H9 (cell line): Measurements from ENCODE around the gene TMTC2. TPM values are rescaled to one million over a fixed set of nuclear protein-coding genes. Genes with fewer than 3 reads are reported as not detected.

Experiments
- DNase-seq: peaks from one replicate; pipeline ENCODE4 v3.0.0-alpha.2; 2017
- H2AFZ ChIP-seq: one replicate; pipeline ENCODE4 v1.6.1; 2013; ENCODE audit warnings: mild to moderate bottlenecking, low read length, control low read depth, moderate library complexity
- H2AK5ac ChIP-seq: 2 replicates; pipeline ENCODE4 v1.6.1; 2013; ENCODE audit warnings: low read length, control low read depth, mixed read lengths; ENCODE audit not compliant: insufficient read length
- H2BK120ac ChIP-seq: one replicate; pipeline ENCODE4 v1.6.1; 2013; ENCODE audit warnings: low read depth, mild to moderate bottlenecking, low read length, control low read depth, inconsistent platforms; ENCODE audit not compliant: poor library complexity, severe bottlenecking
- H2BK12ac ChIP-seq: 2 replicates; pipeline ENCODE4 v1.6.1; 2013; ENCODE audit warnings: low read length, control low read depth, mixed read lengths, low read depth; ENCODE audit not compliant: insufficient read length
- H2BK15ac ChIP-seq: 2 replicates; pipeline ENCODE4 v1.6.1; 2013; ENCODE audit warnings: low read depth, low read length, control low read depth
- H2BK20ac ChIP-seq: one replicate; pipeline ENCODE4 v1.6.1; 2013; ENCODE audit warnings: low read depth, mild to moderate bottlenecking, low read length, control low read depth, inconsistent platforms; ENCODE audit not compliant: poor library complexity, severe bottlenecking
- H2BK5ac ChIP-seq: 2 replicates; pipeline ENCODE4 v1.6.1; 2013; ENCODE audit warnings: low read length, control low read depth, mixed read lengths; ENCODE audit not compliant: insufficient read length
- H3K14ac ChIP-seq: 2 replicates; pipeline ENCODE4 v1.6.1; 2013; ENCODE audit warnings: low read length, control low read depth; ENCODE audit not compliant: insufficient read depth
- H3K18ac ChIP-seq: 2 replicates; pipeline ENCODE4 v1.6.1; 2013; ENCODE audit warnings: low read depth, mild to moderate bottlenecking, mixed read lengths, low read length, control low read depth; ENCODE audit not compliant: insufficient read length
- H3K23ac ChIP-seq: 2 replicates; pipeline ENCODE4 v1.6.1; 2013; ENCODE audit warnings: low read length, control low read depth, mixed read lengths, low read depth; ENCODE audit not compliant: insufficient read length
- H3K23me2 ChIP-seq: 2 replicates; pipeline ENCODE4 v1.6.1; 2013; ENCODE audit warnings: low read depth, mild to moderate bottlenecking, mixed read lengths, low read length, control low read depth; ENCODE audit not compliant: insufficient read length, poor library complexity, severe bottlenecking
- H3K27ac ChIP-seq: 2 replicates; pipeline ENCODE4 v1.5.1; 2013; ENCODE audit warnings: low read length, control low read depth, mixed read lengths, low read depth; ENCODE audit not compliant: insufficient read length
- H3K27me3 ChIP-seq: 2 replicates; pipeline ENCODE4 v1.6.1; 2013; ENCODE audit warnings: low read length, control low read depth, inconsistent platforms; ENCODE audit not compliant: insufficient read depth
- H3K4ac ChIP-seq: 2 replicates; pipeline ENCODE4 v1.6.1; 2013; ENCODE audit warnings: low read depth, mild to moderate bottlenecking, control low read depth, inconsistent platforms, low read length, moderate library complexity
- H3K4me1 ChIP-seq: 2 replicates; pipeline ENCODE4 v1.6.1; 2013; ENCODE audit warnings: low read length, control low read depth, inconsistent platforms; ENCODE audit not compliant: insufficient read depth
- H3K4me2 ChIP-seq: 2 replicates; pipeline ENCODE4 v1.6.1; 2013; ENCODE audit warnings: low read length, control low read depth, mixed read lengths; ENCODE audit not compliant: insufficient read length, insufficient read depth
- H3K56ac ChIP-seq: 2 replicates; pipeline ENCODE4 v1.6.1; 2013; ENCODE audit warnings: low read depth, mild to moderate bottlenecking, mixed read lengths, low read length, control low read depth; ENCODE audit not compliant: insufficient read length
- H3K79me1 ChIP-seq: 2 replicates; pipeline ENCODE4 v1.6.1; 2013; ENCODE audit warnings: low read depth, mild to moderate bottlenecking, moderate library complexity, low read length, control low read depth, inconsistent platforms; ENCODE audit not compliant: insufficient read depth, poor library complexity, severe bottlenecking
- H3K79me2 ChIP-seq: 2 replicates; pipeline ENCODE4 v1.6.1; 2013; ENCODE audit warnings: low read length, control low read depth, inconsistent platforms; ENCODE audit not compliant: insufficient read depth
- H3K9ac ChIP-seq: 2 replicates; pipeline ENCODE4 v1.6.1; 2013; ENCODE audit warnings: low read length, control low read depth, mixed read lengths; ENCODE audit not compliant: insufficient read length; ENCODE audit errors: extremely low read depth
- H3K9me3 ChIP-seq: one replicate; pipeline ENCODE4 v1.6.1; 2013; ENCODE audit warnings: low read depth, low read length, inconsistent platforms; ENCODE audit not compliant: control insufficient read depth
- H3T11ph ChIP-seq: one replicate; pipeline ENCODE4 v1.6.1; 2013; ENCODE audit warnings: mild to moderate bottlenecking, low read length, control low read depth, inconsistent platforms
- H4K20me1 ChIP-seq: one replicate; pipeline ENCODE4 v1.6.1; 2013; ENCODE audit not compliant: control insufficient read depth, insufficient read length, insufficient read depth
- H4K5ac ChIP-seq: 2 replicates; pipeline ENCODE4 v1.6.1; 2013; ENCODE audit warnings: low read depth, mild to moderate bottlenecking, mixed read lengths, low read length, control low read depth; ENCODE audit not compliant: insufficient read length
- H4K8ac ChIP-seq: replicated peaks from 2 replicates; pipeline ENCODE4 v1.6.1; 2013; ENCODE audit warnings: low read length, control low read depth, mixed read lengths, low read depth; ENCODE audit not compliant: insufficient read length
- H4K91ac ChIP-seq: 2 replicates; pipeline ENCODE4 v1.6.1; 2013; ENCODE audit warnings: low read depth, mild to moderate bottlenecking, moderate library complexity, mixed read lengths, low read length, control low read depth; ENCODE audit not compliant: insufficient read length
- H3K27ac Mint-ChIP-seq, 3 experiments: 2 replicates in 2 of 3; 3 replicates in 1 of 3; pipeline ENCODE4 v1.8.0; 2020 to 2021; ENCODE audit warnings: mixed read lengths in 3 of 3, mild to moderate bottlenecking in 1 of 3, moderate library complexity in 1 of 3
- H3K27me3 Mint-ChIP-seq: 2 replicates; pipeline ENCODE4 v1.8.0; 2021; ENCODE audit warnings: low read depth, mild to moderate bottlenecking, moderate library complexity, mixed read lengths
- H3K36me3 Mint-ChIP-seq, 3 experiments: 2 replicates in 2 of 3; 3 replicates in 1 of 3; pipeline ENCODE4 v1.8.0; 2020 to 2021; ENCODE audit warnings: low read depth in 3 of 3, mixed read lengths in 3 of 3; ENCODE audit not compliant: insufficient read depth in 1 of 3
- H3K4me1 Mint-ChIP-seq, 2 experiments: 2 replicates each; pipeline ENCODE4 v1.8.0; 2020; ENCODE audit warnings: mixed read lengths in 2 of 2
- H3K4me3 Mint-ChIP-seq, 2 experiments: 2 replicates in 1 of 2; 3 replicates in 1 of 2; pipeline ENCODE4 v1.8.0; 2020 to 2021; ENCODE audit warnings: mild to moderate bottlenecking in 2 of 2, mixed read lengths in 2 of 2, moderate library complexity in 1 of 2
- H3K9me3 Mint-ChIP-seq, 2 experiments: 2 replicates in 1 of 2; 3 replicates in 1 of 2; pipeline ENCODE4 v1.8.0; 2020; ENCODE audit warnings: mild to moderate bottlenecking in 2 of 2, mixed read lengths in 2 of 2, moderate library complexity in 1 of 2
- WGBS: extraction: QIAGEN DNeasy Blood & Tissue Kit; methylation state at CpG from one replicate; pipeline ENCODE4 v1.1.7; 2013; ENCODE audit warnings: missing lambda C conversion rate, low lambda C conversion rate, mixed read lengths; ENCODE audit not compliant: insufficient read length; ENCODE audit errors: extremely low coverage; 5-methylcytosine and 5-hydroxymethylcytosine counted together
- total RNA-seq: library from RNA; stranded (reverse); gene quantifications from 2 replicates; pipeline ENCODE4 v1.2.1, GENCODE V29; 2021
- TF ChIP-seq, protein P1 (sequence below): fragments of 200-600 bp; sonication (generic); conservative IDR thresholded peaks from 3 replicates; pipeline ENCODE4 v1.8.0; 2021; ENCODE audit warnings: antibody characterized with exemption, mild to moderate bottlenecking

The TMTC2 gene
- total RNA-seq, 1 experiment from 2014 or later, result 3.1 TPM

DNA sequence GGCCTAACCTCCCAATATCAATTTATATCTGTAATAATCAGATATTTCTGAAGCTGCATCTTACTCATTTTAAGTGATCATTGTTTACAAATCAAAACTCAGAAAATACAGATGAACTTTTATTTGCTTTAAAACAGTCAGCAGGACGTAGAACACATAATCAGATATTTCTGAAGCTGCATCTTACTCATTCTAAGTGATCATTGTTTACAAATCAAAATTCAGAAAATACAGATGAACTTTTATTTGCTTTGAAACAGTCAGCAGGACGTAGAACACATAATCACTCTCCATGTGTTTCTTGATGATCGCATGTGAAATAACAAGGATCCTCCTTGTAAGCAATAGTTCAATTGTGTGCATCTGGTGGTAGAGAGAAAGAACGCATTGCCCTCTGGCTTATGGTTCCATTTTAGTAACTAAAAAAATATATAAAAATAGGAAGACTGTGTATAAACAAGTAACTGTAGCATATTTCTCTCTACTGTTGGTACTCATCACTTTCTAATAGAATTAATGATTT is 15.0 kb upstream of the TMTC2 start:
- TF ChIP-seq, protein P1, sequence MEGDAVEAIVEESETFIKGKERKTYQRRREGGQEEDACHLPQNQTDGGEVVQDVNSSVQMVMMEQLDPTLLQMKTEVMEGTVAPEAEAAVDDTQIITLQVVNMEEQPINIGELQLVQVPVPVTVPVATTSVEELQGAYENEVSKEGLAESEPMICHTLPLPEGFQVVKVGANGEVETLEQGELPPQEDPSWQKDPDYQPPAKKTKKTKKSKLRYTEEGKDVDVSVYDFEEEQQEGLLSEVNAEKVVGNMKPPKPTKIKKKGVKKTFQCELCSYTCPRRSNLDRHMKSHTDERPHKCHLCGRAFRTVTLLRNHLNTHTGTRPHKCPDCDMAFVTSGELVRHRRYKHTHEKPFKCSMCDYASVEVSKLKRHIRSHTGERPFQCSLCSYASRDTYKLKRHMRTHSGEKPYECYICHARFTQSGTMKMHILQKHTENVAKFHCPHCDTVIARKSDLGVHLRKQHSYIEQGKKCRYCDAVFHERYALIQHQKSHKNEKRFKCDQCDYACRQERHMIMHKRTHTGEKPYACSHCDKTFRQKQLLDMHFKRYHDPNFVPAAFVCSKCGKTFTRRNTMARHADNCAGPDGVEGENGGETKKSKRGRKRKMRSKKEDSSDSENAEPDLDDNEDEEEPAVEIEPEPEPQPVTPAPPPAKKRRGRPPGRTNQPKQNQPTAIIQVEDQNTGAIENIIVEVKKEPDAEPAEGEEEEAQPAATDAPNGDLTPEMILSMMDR, result no peak
- Histone ChIP-seq H3K9ac (no peak overlapping the region), H2BK15ac (no peak overlapping the region), H3K4me2 (no peak overlapping the region), H2BK12ac (no peak overlapping the region), H3K4ac (no peak overlapping the region), H2BK20ac (no peak overlapping the region), H3K79me2 (no peaks in the 10 kb centered on the region), H3K27me3 (no peaks in the 10 kb centered on the region), H3K18ac (no peak overlapping the region), H4K5ac (no peak overlapping the region), H3K79me1 (no peaks in the 10 kb centered on the region), H3K56ac (no peak overlapping the region), H3K4me1 (no peaks in the 10 kb centered on the region), H2BK5ac (no peak overlapping the region), H3K23me2 (no peaks in the 10 kb centered on the region), H2AFZ (no peak overlapping the region), H3K23ac (no peak overlapping the region), H3K9me3 (no peaks in the 10 kb centered on the region), H3T11ph (no peak overlapping the region), H2AK5ac (no peak overlapping the region), H4K91ac (no peak overlapping the region), H4K20me1 (no peaks in the 10 kb centered on the region), H2BK120ac (no peak overlapping the region), H3K27ac (no peak overlapping the region), H3K14ac (no peak overlapping the region), H4K8ac (no peak overlapping the region)
- no peak overlapping the region for H3K4me3 Mint-ChIP-seq
- no peaks in the 10 kb centered on the region; the same call in 1 of the 2 replicates for H3K27me3 Mint-ChIP-seq
- no CpG with 5 or more reads among the region's 4 CpGs for WGBS
- H3K27ac Mint-ChIP-seq, result no peak overlapping the region
- no peaks in the 10 kb centered on the region for H3K36me3 Mint-ChIP-seq
- no peak for DNase-seq
- H3K4me1 Mint-ChIP-seq, result peaks cover 0 to 5% of the 10 kb centered on the region in 2 experiments; a peak in 2 of 4 replicates
- no peaks in the 10 kb centered on the region for H3K9me3 Mint-ChIP-seq
